H1 (cell line): ENCODE data around the gene TBC1D30. TPM values are rescaled to one million over a fixed set of nuclear protein-coding genes. Genes with fewer than 3 reads are reported as not detected.

ENCODE experiments used
- CTCF ChIA-PET: fragments of 300-600 bp; sonication (Branson Sonifier 250); formaldehyde crosslinking; loops from one replicate; lab custom pipeline; 2021; ENCODE audit not compliant: partially characterized antibody; lab: Charles Lee
- POLR2A ChIA-PET: fragments of 300-600 bp; sonication (Branson Sonifier 250); formaldehyde crosslinking; loops from one replicate; lab custom pipeline; 2021; ENCODE audit warnings: inconsistent platforms; ENCODE audit not compliant: partially characterized antibody; lab: Charles Lee
- DNase-seq, 2 experiments: peaks; one replicate each; pipeline versions ENCODE4 v3.0.0 to v3.0.0-alpha.2; 2010 to 2022; ENCODE audit warnings: low spot score in 2 of 2, low read depth in 1 of 2, mixed read lengths in 1 of 2
- FAIRE-seq: peaks from 2 replicates; lab custom pipeline; 2011; peaks lifted over from hg19 to GRCh38; lab: Jason Lieb, UNC
- H2AFZ ChIP-seq: 2 replicates; pipeline ENCODE4 v1.8.1; 2012; ENCODE audit warnings: low read length, inconsistent platforms
- H2AK5ac ChIP-seq: 2 replicates; pipeline ENCODE4 v1.6.1; 2013; ENCODE audit warnings: low read depth, low read length
- H2BK120ac ChIP-seq: replicated peaks from 2 replicates; pipeline ENCODE3; 2013; ENCODE audit warnings: low read depth, low read length, inconsistent platforms
- H2BK12ac ChIP-seq: 2 replicates; pipeline ENCODE4 v1.6.1; 2013; ENCODE audit warnings: low read depth, low read length
- H2BK15ac ChIP-seq: 2 replicates; pipeline ENCODE4 v1.6.1; 2013; ENCODE audit warnings: low read length
- H2BK20ac ChIP-seq: 2 replicates; pipeline ENCODE4 v1.6.1; 2013; ENCODE audit warnings: low read length
- H2BK5ac ChIP-seq: 2 replicates; pipeline ENCODE4 v1.6.1; 2013; ENCODE audit warnings: low read depth, low read length
- H3K14ac ChIP-seq: 2 replicates; pipeline ENCODE4 v1.6.1; 2013; ENCODE audit warnings: inconsistent platforms; ENCODE audit not compliant: insufficient read length
- H3K18ac ChIP-seq: 2 replicates; pipeline ENCODE4 v1.6.1; 2013; ENCODE audit warnings: low read length; ENCODE audit errors: extremely low read depth
- H3K23ac ChIP-seq: 2 replicates; pipeline ENCODE4 v1.6.1; 2013; ENCODE audit warnings: inconsistent platforms; ENCODE audit not compliant: insufficient read length
- H3K23me2 ChIP-seq: 2 replicates; pipeline ENCODE4 v1.6.1; 2013; ENCODE audit warnings: low read depth, low read length
- H3K27ac ChIP-seq: 2 replicates; pipeline ENCODE4 v1.6.1; 2011; ENCODE audit warnings: low read depth, low read length, inconsistent platforms
- H3K27me3 ChIP-seq, 4 experiments: replicated peaks in 1 of 4; 1 replicate in 1 of 4; 2 replicates in 3 of 4; pipeline versions ENCODE4 v1.6.1 to v1.8.1; 2011 to 2013; ENCODE audit warnings: low read length in 3 of 4, mild to moderate bottlenecking in 3 of 4, inconsistent platforms in 2 of 4, mixed read lengths in 2 of 4, moderate library complexity in 1 of 4; ENCODE audit not compliant: control insufficient read depth in 3 of 4, insufficient read depth in 3 of 4; ENCODE audit errors: extremely low read depth in 1 of 4
- H3K36me3 ChIP-seq, 4 experiments: 2 replicates each; pipeline versions ENCODE4 v1.6.1 to v1.8.1; 2011 to 2013; ENCODE audit warnings: mild to moderate bottlenecking in 4 of 4, low read length in 3 of 4, moderate library complexity in 2 of 4, control low read depth in 1 of 4, inconsistent platforms in 1 of 4; ENCODE audit not compliant: insufficient read depth in 4 of 4, control insufficient read depth in 2 of 4
- H3K4ac ChIP-seq: replicated peaks from 2 replicates; pipeline ENCODE3; 2013; ENCODE audit warnings: low read length, low read depth, mixed read lengths, inconsistent platforms; ENCODE audit not compliant: insufficient read length
- H3K4me1 ChIP-seq, 4 experiments: replicated peaks in 1 of 4; 1 replicate in 1 of 4; 2 replicates in 3 of 4; pipeline versions ENCODE4 v1.6.1 to v1.8.1; 2011 to 2013; ENCODE audit warnings: low read length in 3 of 4, inconsistent platforms in 2 of 4, mixed read lengths in 1 of 4; ENCODE audit not compliant: insufficient read depth in 4 of 4, control insufficient read depth in 3 of 4
- H3K4me2 ChIP-seq, 2 experiments: 2 replicates each; pipeline versions ENCODE4 v1.6.1 to v1.8.1; 2011 to 2013; ENCODE audit warnings: low read depth in 2 of 2, low read length in 2 of 2, control low read depth in 1 of 2, inconsistent platforms in 1 of 2, mild to moderate bottlenecking in 1 of 2; ENCODE audit not compliant: insufficient read depth in 1 of 2
- H3K4me3 ChIP-seq, 4 experiments: fragments of 200-600, 300-600 bp in 1 of 4; sonication (generic), shearing (Covaris generic), sonication (Bioruptor Twin) in 1 of 4; 2 replicates each; pipeline versions ENCODE4 v1.5.1 to v1.8.1; 2011 to 2016; ENCODE audit warnings: low read length in 4 of 4, low read depth in 3 of 4, control low read depth in 2 of 4, inconsistent platforms in 2 of 4, mild to moderate bottlenecking in 2 of 4, mixed read lengths in 1 of 4, moderate library complexity in 1 of 4; ENCODE audit not compliant: insufficient read depth in 2 of 4; ENCODE audit errors: extremely low read depth in 1 of 4
- H3K56ac ChIP-seq: replicated peaks from 2 replicates; pipeline ENCODE3; 2013; ENCODE audit warnings: low read depth, mild to moderate bottlenecking, mixed read lengths, low read length, inconsistent platforms; ENCODE audit not compliant: insufficient read length
- H3K79me1 ChIP-seq: 2 replicates; pipeline ENCODE4 v1.6.1; 2013; ENCODE audit warnings: low read depth, low read length, control low read depth
- H3K79me2 ChIP-seq, 2 experiments: 2 replicates each; pipeline versions ENCODE4 v1.6.1 to v1.8.1; 2012 to 2013; ENCODE audit warnings: low read length in 2 of 2, mild to moderate bottlenecking in 2 of 2, inconsistent platforms in 1 of 2; ENCODE audit not compliant: insufficient read depth in 2 of 2, control insufficient read depth in 1 of 2
- H3K9ac ChIP-seq, 4 experiments: replicated peaks in 1 of 4; 1 replicate in 1 of 4; 2 replicates in 3 of 4; pipeline versions ENCODE4 v1.6.1 to v1.8.1; 2011 to 2013; ENCODE audit warnings: low read depth in 3 of 4, low read length in 3 of 4, control low read depth in 2 of 4, mild to moderate bottlenecking in 2 of 4, moderate library complexity in 2 of 4, inconsistent platforms in 1 of 4; ENCODE audit errors: extremely low read depth in 1 of 4
- H3K9me3 ChIP-seq, 2 experiments: 2 replicates each; pipeline versions ENCODE4 v1.6.1 to v1.8.1; 2012 to 2013; ENCODE audit warnings: mild to moderate bottlenecking in 2 of 2, moderate library complexity in 2 of 2, control low read depth in 1 of 2, inconsistent platforms in 1 of 2, low read depth in 1 of 2, low read length in 1 of 2, mixed read lengths in 1 of 2; ENCODE audit not compliant: insufficient read depth in 2 of 2
- H4K20me1 ChIP-seq, 2 experiments: replicated peaks in 1 of 2; 2 replicates each; pipeline versions ENCODE3 to v1.8.1; 2011 to 2013; ENCODE audit warnings: inconsistent platforms in 2 of 2, low read length in 2 of 2, mild to moderate bottlenecking in 1 of 2; ENCODE audit not compliant: insufficient read depth in 2 of 2, control insufficient read depth in 1 of 2
- H4K5ac ChIP-seq: 2 replicates; pipeline ENCODE4 v1.6.1; 2013; ENCODE audit warnings: low read length, low read depth, mixed read lengths, inconsistent platforms; ENCODE audit not compliant: insufficient read length
- H4K8ac ChIP-seq: 2 replicates; pipeline ENCODE4 v1.8.0; 2013; ENCODE audit warnings: mild to moderate bottlenecking, moderate library complexity, low read length, inconsistent platforms; ENCODE audit not compliant: insufficient read depth; ENCODE audit errors: extremely low read depth
- H4K91ac ChIP-seq: replicated peaks from 2 replicates; pipeline ENCODE3; 2013; ENCODE audit warnings: low read length, mixed read lengths, inconsistent platforms; ENCODE audit not compliant: insufficient read length
- BACH1 ChIP-seq: IDR thresholded peaks from 2 replicates; pipeline ENCODE4 v1.6.1; 2012; ENCODE audit warnings: low read length, improper control_type of control experiment
- BCL11A ChIP-seq, 2 experiments: IDR thresholded peaks; one replicate each; pipeline ENCODE4 v1.6.1; 2011; ENCODE audit warnings: low read depth in 2 of 2, low read length in 2 of 2, mild to moderate bottlenecking in 2 of 2
- CEBPB ChIP-seq: IDR thresholded peaks from 2 replicates; pipeline ENCODE4 v1.6.1; 2012; ENCODE audit warnings: low read depth, low read length
- GABPA ChIP-seq: IDR thresholded peaks from 2 replicates; pipeline ENCODE4 v1.6.1; 2011; ENCODE audit warnings: mild to moderate bottlenecking, low read length, moderate library complexity, borderline replicate concordance; ENCODE audit not compliant: insufficient read depth
- HDAC2 ChIP-seq, 2 experiments: fragments of 300-600 bp in 1 of 2; sonication (generic) in 1 of 2; IDR thresholded peaks; 2 replicates each; pipeline ENCODE4 v1.6.1; 2011 to 2012; ENCODE audit warnings: low read depth in 2 of 2, low read length in 2 of 2, mild to moderate bottlenecking in 2 of 2, moderate library complexity in 2 of 2, borderline replicate concordance in 1 of 2, inconsistent platforms in 1 of 2
- NANOG ChIP-seq: IDR thresholded peaks from 2 replicates; pipeline ENCODE4 v1.6.1; 2011; ENCODE audit warnings: low read length, low read depth, mild to moderate bottlenecking, inconsistent platforms; ENCODE audit not compliant: insufficient read depth, poor library complexity, severe bottlenecking
- NRF1 ChIP-seq: IDR thresholded peaks from 2 replicates; pipeline ENCODE4 v1.6.1; 2011; ENCODE audit warnings: mild to moderate bottlenecking, low read depth, low read length, improper control_type of control experiment
- PHF8 ChIP-seq: fragments of 200-600 bp; sonication (generic); conservative IDR thresholded peaks from 2 replicates; pipeline ENCODE4 v1.7.1; 2012; ENCODE audit warnings: low read depth, mild to moderate bottlenecking, inconsistent platforms, low read length, moderate library complexity
- POLR2AphosphoS5 ChIP-seq: IDR thresholded peaks from 2 replicates; pipeline ENCODE4 v1.6.1; 2011; ENCODE audit warnings: low read depth, low read length
- RBBP5 ChIP-seq: IDR thresholded peaks from 2 replicates; pipeline ENCODE4 v1.7.1; 2012; ENCODE audit warnings: low read depth, mild to moderate bottlenecking, inconsistent platforms, low read length, moderate library complexity, borderline replicate concordance
- SIN3A ChIP-seq, 2 experiments: IDR thresholded peaks in 1 of 2; conservative IDR thresholded peaks in 1 of 2; 2 replicates each; pipeline ENCODE4 v1.6.1; 2011 to 2012; ENCODE audit warnings: low read length in 2 of 2, improper control_type of control experiment in 1 of 2, low read depth in 1 of 2, mild to moderate bottlenecking in 1 of 2
- SIRT6 ChIP-seq: IDR thresholded peaks from one replicate; pipeline ENCODE4 v1.7.1; 2012; ENCODE audit warnings: low read length, inconsistent platforms
- SRF ChIP-seq: IDR thresholded peaks from 2 replicates; pipeline ENCODE4 v1.6.1; 2011; ENCODE audit warnings: mild to moderate bottlenecking, low read depth, low read length, moderate library complexity
- WGBS, 2 experiments: shearing (Covaris generic) in 1 of 2; methylation state at CpG; one replicate each; pipeline versions ENCODE4 v1.1.6 to v1.1.7; 2013 to 2015; ENCODE audit warnings: low lambda C conversion rate in 2 of 2, mixed read lengths in 2 of 2, inconsistent platforms in 1 of 2, low coverage in 1 of 2, missing lambda C conversion rate in 1 of 2; ENCODE audit not compliant: insufficient replicate concordance in 2 of 2, insufficient coverage in 1 of 2, insufficient read length in 1 of 2; ENCODE audit errors: extremely low coverage in 1 of 2, missing lambda C conversion rate in 1 of 2; 5-methylcytosine and 5-hydroxymethylcytosine counted together
- polyA plus RNA-seq, 7 experiments: library from polyadenylated mRNA; depleted of rRNA in 3 of 7; stranded (reverse) in 5 of 7; unstranded in 2 of 7; fragments of >200 nt in 5 of 7; fragments of 200-250 nt in 2 of 7; gene quantifications; 1 replicate in 5 of 7; 2 replicates in 1 of 7; 4 replicates in 1 of 7; pipeline versions ENCODE4 v1.2.1 to v1.2.3, GENCODE V29; 2011 to 2013; ENCODE audit warnings: missing spikeins in 2 of 7, mixed read lengths in 2 of 7
- total RNA-seq: library from RNA; stranded (reverse); fragmentation: NEBNext Ultra II Directional; extraction: Animal tissue kit (Norgen Biotek cat#: 25700); gene quantifications from 2 replicates; pipeline ENCODE4 v1.2.1, GENCODE V29; 2021

The TBC1D30 gene
- total and polyA plus RNA-seq, 2 of the 8 experiments (the other 6 are each of a cell fraction or from before 2014, with no cell fraction given) = 2.8 to 5.5 TPM

- H3K9ac ChIP-seq = no peak overlapping the region
- H3K79me2 ChIP-seq = no peaks in the 10 kb centered on the region
- CTCF ChIA-PET = interaction anchor here (0.8 to 2.5 kb wide), 5 partner anchors 12 to 256 kb away, joined by 3 to 14 read pairs (median 4); no protein-coding TSS in a partner anchor
- no peak overlapping the region for H4K5ac ChIP-seq
- no peaks in the 10 kb centered on the region for H3K79me1 ChIP-seq
- no peak overlapping the region for H2BK120ac ChIP-seq
- H3K4me3 ChIP-seq = no peak overlapping the region
- H2AFZ ChIP-seq = no peak overlapping the region
- no peaks in the 10 kb centered on the region for H3K27me3 ChIP-seq
- H3K4ac ChIP-seq = no peak overlapping the region
- no peak overlapping the region for H3K4me2 ChIP-seq
- no peak overlapping the region for H4K8ac ChIP-seq
- H3K9me3 ChIP-seq = no peaks in the 10 kb centered on the region
- H4K91ac ChIP-seq = no peak overlapping the region
- no peak overlapping the region for H3K27ac ChIP-seq
- H3K23me2 ChIP-seq = no peaks in the 10 kb centered on the region; the same call in 1 of the 2 replicates
- H3K18ac ChIP-seq = no peak overlapping the region
- H2BK20ac ChIP-seq = no peak overlapping the region
- H4K20me1 ChIP-seq = no peaks in the 10 kb centered on the region
- H2BK15ac ChIP-seq = no peak overlapping the region; the same call in 1 of the 2 replicates
- H2BK12ac ChIP-seq = no peak overlapping the region
- H3K36me3 ChIP-seq = no peaks in the 10 kb centered on the region
- no peak overlapping the region for H3K56ac ChIP-seq
- no peak overlapping the region for H3K14ac ChIP-seq
- WGBS, 2 experiments = 92% methylated on average over 12 of the region's 12 CpGs; no CpG with 5 or more reads in 1 of the 2 experiments
- H3K23ac ChIP-seq = no peak overlapping the region
- H3K4me1 ChIP-seq = no peaks in the 10 kb centered on the region
- DNase-seq = no peak
- no peak for FAIRE-seq
- H2AK5ac ChIP-seq = no peak overlapping the region
- no peak overlapping the region for H2BK5ac ChIP-seq
- POLR2A ChIA-PET = interaction anchor here (0.6 kb wide), 1 partner anchor 1203 kb away, joined by 3 read pairs; no protein-coding TSS in a partner anchor
- TF ChIP-seq RBBP5 (no peak), NANOG (no peak), GABPA (no peak), PHF8 (no peak), BACH1 (no peak), POLR2AphosphoS5 (no peak), BCL11A (IDR thresholded peaks at IDR 0.05; ENCODE audit: low read depth in 2 of 2, low read length in 2 of 2) (no peak), SRF (no peak), SIN3A (conservative IDR thresholded peaks at IDR 0.05 in 1 of 2, IDR thresholded peaks at IDR 0.05 in 1 of 2; ENCODE audit: low read depth in 1 of 2, low read length in 2 of 2) (no peak), CEBPB (no peak), NRF1 (no peak), HDAC2 (IDR thresholded peaks at IDR 0.05; ENCODE audit: borderline replicate concordance in 1 of 2, low read depth in 2 of 2, low read length in 2 of 2) (no peak), SIRT6 (no peak)
Measured at GRCh38 chr12:64876388-64877071, 52.1 kb downstream of the TBC1D30 start.
